ENCODE measurements around the gene EPS15.

GRCh38 chr1:51561702-51562101 is 42.6 kb upstream of the EPS15 start:
- no peak for TF ChIP-seq POLR2A (IDR thresholded peaks at IDR 0.05)
- TF ChIP-seq CTCF (IDR thresholded peaks at IDR 0.05): no peak
- no peak for TF ChIP-seq EP300 (IDR thresholded peaks at IDR 0.05)

All from tibial nerve (tissue), 4 donors.